HEK293 (cell line): ENCODE data around the gene ICAM5.
"Not testable (repeated sequence)": the region's sequence is repeated elsewhere in the genome, so short reads cannot be mapped to it uniquely, and the experiment has no call there.

Experiments used
- CTCF ChIA-PET: fragments of 350-600 bp; formaldehyde crosslinking; extraction: SDS; loops from one replicate; lab custom pipeline; 2021; ENCODE audit warnings: antibody characterized with exemption; lab: Yijun Ruan, JAX
- POLR2A ChIA-PET: fragments of 300-600 bp; formaldehyde crosslinking; extraction: SDS; loops from one replicate; lab custom pipeline; 2020; ENCODE audit warnings: antibody characterized with exemption, inconsistent platforms; lab: Yijun Ruan, JAX
- H3K27ac ChIP-seq: fragments of 200-500 bp; sonication (Bioruptor generic); 2 replicates; pipeline ENCODE4 v1.5.1; 2014; ENCODE audit warnings: low read depth, low read length, control low read depth, inconsistent platforms; ENCODE audit errors: extremely low read depth
- H3K36me3 ChIP-seq, 2 experiments: fragments of 200-500 bp in 1 of 2; sonication (Bioruptor generic) in 1 of 2; 1 replicate in 1 of 2; 2 replicates in 1 of 2; pipeline ENCODE4 v1.5.1; 2014 to 2017; ENCODE audit warnings: inconsistent platforms in 2 of 2, low read length in 2 of 2; ENCODE audit not compliant: control insufficient read depth in 2 of 2, insufficient read depth in 1 of 2
- H3K4me1 ChIP-seq: fragments of 200-500 bp; sonication (Bioruptor generic); 2 replicates; pipeline ENCODE4 v1.5.1; 2014; ENCODE audit warnings: mild to moderate bottlenecking, low read length, inconsistent platforms; ENCODE audit not compliant: control insufficient read depth, insufficient read depth
- H3K4me3 ChIP-seq: 2 replicates; pipeline ENCODE4 v1.5.1; 2011; ENCODE audit warnings: low read depth, mild to moderate bottlenecking, control low read depth, low read length, moderate library complexity
- H3K9me3 ChIP-seq: fragments of 200-500 bp; sonication (Bioruptor generic); 2 replicates; pipeline ENCODE4 v1.5.1; 2014; ENCODE audit warnings: low read depth, low read length, inconsistent platforms; ENCODE audit not compliant: control insufficient read depth, insufficient read depth
- GLIS1 ChIP-seq: fragments of 450-650 bp; formaldehyde crosslinking; IDR thresholded peaks from 2 replicates; pipeline ENCODE4 v1.5.1; 2016; ENCODE audit warnings: missing biosample characterization, missing genetic modification characterization
- HOXD13 ChIP-seq: sonication (generic); formaldehyde crosslinking; IDR thresholded peaks from 2 replicates; pipeline ENCODE4 v1.8.0; 2022; ENCODE audit warnings: missing genetic modification reagents, borderline replicate concordance
- KLF7 ChIP-seq: fragments of 450-650 bp; formaldehyde crosslinking; IDR thresholded peaks from 2 replicates; pipeline ENCODE4 v1.5.1; 2016; ENCODE audit warnings: missing biosample characterization, missing genetic modification characterization, borderline replicate concordance
- MEIS1 ChIP-seq: sonication (generic); formaldehyde crosslinking; IDR thresholded peaks from 2 replicates; pipeline ENCODE4 v1.8.1; 2022; ENCODE audit warnings: missing genetic modification reagents, mild to moderate bottlenecking, borderline replicate concordance
- OVOL3 ChIP-seq: fragments of 450-650 bp; formaldehyde crosslinking; IDR thresholded peaks from 2 replicates; pipeline ENCODE4 v1.5.1; 2016; ENCODE audit warnings: missing biosample characterization, missing genetic modification characterization
- SP7 ChIP-seq: fragments of 450-650 bp; formaldehyde crosslinking; IDR thresholded peaks from 2 replicates; pipeline ENCODE4 v1.5.1; 2016; ENCODE audit warnings: missing biosample characterization, missing genetic modification characterization
- ZBTB48 ChIP-seq: fragments of 450-650 bp; formaldehyde crosslinking; IDR thresholded peaks from 2 replicates; pipeline ENCODE4 v1.5.1; 2016; ENCODE audit warnings: missing biosample characterization, missing genetic modification characterization
- ZFHX2 ChIP-seq: fragments of 450-650 bp; formaldehyde crosslinking; conservative IDR thresholded peaks from 2 replicates; pipeline ENCODE4 v1.5.1; 2016; ENCODE audit warnings: missing biosample characterization, missing genetic modification characterization
- ZNF16 ChIP-seq: fragments of 450-650 bp; formaldehyde crosslinking; IDR thresholded peaks from 2 replicates; pipeline ENCODE4 v1.5.1; 2016; ENCODE audit warnings: low read depth, missing biosample characterization, missing genetic modification characterization
- ZNF184 ChIP-seq: fragments of 450-650 bp; IDR thresholded peaks from 2 replicates; pipeline ENCODE4 v1.5.1; 2018; ENCODE audit warnings: missing biosample characterization, mild to moderate bottlenecking, missing genetic modification characterization
- ZNF2 ChIP-seq: fragments of 450-650 bp; formaldehyde crosslinking; IDR thresholded peaks from 2 replicates; pipeline ENCODE4 v1.5.1; 2016; ENCODE audit warnings: missing biosample characterization, missing genetic modification characterization
- ZNF223 ChIP-seq: fragments of 450-650 bp; formaldehyde crosslinking; IDR thresholded peaks from 2 replicates; pipeline ENCODE4 v1.5.1; 2016; ENCODE audit warnings: missing biosample characterization, missing genetic modification characterization
- ZNF324 ChIP-seq: fragments of 450-650 bp; formaldehyde crosslinking; IDR thresholded peaks from 2 replicates; pipeline ENCODE4 v1.5.1; 2016; ENCODE audit warnings: missing biosample characterization, missing genetic modification characterization
- ZNF335 ChIP-seq: fragments of 450-650 bp; formaldehyde crosslinking; conservative IDR thresholded peaks from 2 replicates; pipeline ENCODE4 v1.5.1; 2016; ENCODE audit warnings: missing biosample characterization, missing genetic modification characterization
- ZNF548 ChIP-seq: fragments of 450-650 bp; formaldehyde crosslinking; IDR thresholded peaks from 2 replicates; pipeline ENCODE4 v1.5.1; 2016; ENCODE audit warnings: missing biosample characterization, missing genetic modification characterization
- ZNF623 ChIP-seq: fragments of 450-650 bp; formaldehyde crosslinking; IDR thresholded peaks from 2 replicates; pipeline ENCODE4 v1.5.1; 2016; ENCODE audit warnings: missing biosample characterization, missing genetic modification characterization
- ZNF777 ChIP-seq: fragments of 450-650 bp; formaldehyde crosslinking; IDR thresholded peaks from 2 replicates; pipeline ENCODE4 v1.5.1; 2017; ENCODE audit warnings: missing biosample characterization, missing genetic modification characterization, borderline replicate concordance
- ZNF791 ChIP-seq: fragments of 450-650 bp; formaldehyde crosslinking; IDR thresholded peaks from 2 replicates; pipeline ENCODE4 v1.5.1; 2016; ENCODE audit warnings: missing biosample characterization, missing genetic modification characterization
- ZSCAN30 ChIP-seq: fragments of 450-650 bp; IDR thresholded peaks from 2 replicates; pipeline ENCODE4 v1.5.1; 2018; ENCODE audit warnings: missing biosample characterization, mild to moderate bottlenecking, missing genetic modification characterization, moderate library complexity
- TF ChIP-seq, protein P1 (sequence below): fragments of 450-650 bp; formaldehyde crosslinking; IDR thresholded peaks from 2 replicates; pipeline ENCODE4 v1.5.1; 2016; ENCODE audit warnings: missing biosample characterization, missing genetic modification characterization
- TF ChIP-seq, protein P2 (sequence below): fragments of 450-650 bp; formaldehyde crosslinking; IDR thresholded peaks from 2 replicates; pipeline ENCODE4 v1.5.1; 2016; ENCODE audit warnings: missing biosample characterization, missing genetic modification characterization

The ICAM5 gene

GRCh38 chr19:10334588-10335351 lies 45.0 kb downstream of the ICAM5 start (continued):
- TF ChIP-seq HOXD13 (CRISPR knock-in tag) (no peak), MEIS1 (CRISPR knock-in tag) (no peak)

DNA sequence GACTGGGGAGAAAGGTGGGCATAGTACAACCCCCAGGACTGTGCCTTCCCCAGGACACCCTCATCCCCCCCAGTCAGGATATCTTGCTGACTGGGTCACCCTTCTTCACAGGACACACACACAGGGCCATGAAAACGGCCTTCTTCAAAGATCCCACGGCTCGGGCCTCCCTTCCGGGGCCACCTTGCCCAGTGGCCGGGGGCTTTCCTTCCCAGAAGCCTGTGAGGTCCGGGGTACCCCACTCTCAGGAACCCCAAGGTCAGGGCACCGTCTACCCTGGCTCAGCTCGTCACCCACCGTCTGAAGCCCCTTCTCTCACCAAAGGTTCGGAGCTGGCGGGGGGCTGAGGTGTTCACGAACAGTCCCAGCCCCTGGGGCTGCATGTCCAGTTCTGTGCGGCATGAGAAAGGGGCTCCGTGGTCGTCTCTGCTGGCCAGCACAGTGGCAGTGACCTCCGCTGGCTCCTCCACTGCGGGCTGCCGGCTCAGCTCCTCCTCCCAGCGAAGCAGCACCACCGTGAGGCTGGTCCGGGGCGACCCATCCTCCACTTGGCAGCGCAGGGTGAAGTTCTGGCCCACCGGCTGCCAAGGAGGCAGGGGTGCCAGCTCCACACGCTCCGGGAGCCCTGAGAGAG lies 45.7 kb downstream of the ICAM5 start:
- peaks cover 0 to 15% of the 10 kb centered on the region in 2 experiments; a peak in 1 of 3 replicates for H3K36me3 ChIP-seq
- no peak overlapping the region for H3K4me3 ChIP-seq
- no peaks in the 10 kb centered on the region for H3K9me3 ChIP-seq
- POLR2A ChIA-PET = interaction anchor here (1.1 to 2.9 kb wide), 5 partner anchors 8 to 76 kb away, joined by 3 to 32 read pairs (median 13); partner anchors contain the start of gene TYK2
- CTCF ChIA-PET = interaction anchor here (0.6 to 2.8 kb wide), 4 partner anchors 10 to 165 kb away, joined by 3 to 12 read pairs (median 4); no protein-coding TSS in a partner anchor
- no peak overlapping the region for H3K27ac ChIP-seq
- no peaks in the 10 kb centered on the region for H3K4me1 ChIP-seq
- TF ChIP-seq ZNF223 (tag by site-specific recombination) = peak; percentile 92
- no peak for TF ChIP-seq ZNF184
- TF ChIP-seq ZSCAN30 (tag by site-specific recombination) = no peak
- no peak for TF ChIP-seq ZNF623 (tag by site-specific recombination)
- no peak for TF ChIP-seq ZNF548 (tag by site-specific recombination)
- no peak for TF ChIP-seq OVOL3 (tag by site-specific recombination)
- TF ChIP-seq ZBTB48 (tag by site-specific recombination) = 0 out of 2 replicates have a peak, but pooled peaks have one; percentile 6

GRCh38 chr19:10336725-10337124 lies 47.0 kb downstream of the ICAM5 start:
- TF ChIP-seq SP7 (peak; percentile 56; the same call in 1 of the 2 replicates), ZFHX2 (tag by site-specific recombination) (peak; percentile 26; the same call in 1 of the 2 replicates), GLIS1 (tag by site-specific recombination) (0 out of 2 replicates have a peak, but pooled peaks have one; percentile 28)
- POLR2A ChIA-PET = interaction anchor here (0.6 to 1.1 kb wide), 2 partner anchors 13 to 283 kb away, joined by 3 to 8 read pairs; no protein-coding TSS in a partner anchor
- H3K4me3 ChIP-seq, H3K36me3 ChIP-seq, CTCF ChIA-PET, H3K4me1 ChIP-seq, H3K27ac ChIP-seq, H3K9me3 ChIP-seq: not testable (repeated sequence)

- H3K4me3 ChIP-seq = no peak overlapping the region
- POLR2A ChIA-PET = no interaction called here
These were observed 49.2 kb downstream of the ICAM5 start for GRCh38 chr19:10338940-10339339.

More at GRCh38 chr19:10338940-10339339, 49.2 kb downstream of the ICAM5 start:
- TF ChIP-seq, protein P1, sequence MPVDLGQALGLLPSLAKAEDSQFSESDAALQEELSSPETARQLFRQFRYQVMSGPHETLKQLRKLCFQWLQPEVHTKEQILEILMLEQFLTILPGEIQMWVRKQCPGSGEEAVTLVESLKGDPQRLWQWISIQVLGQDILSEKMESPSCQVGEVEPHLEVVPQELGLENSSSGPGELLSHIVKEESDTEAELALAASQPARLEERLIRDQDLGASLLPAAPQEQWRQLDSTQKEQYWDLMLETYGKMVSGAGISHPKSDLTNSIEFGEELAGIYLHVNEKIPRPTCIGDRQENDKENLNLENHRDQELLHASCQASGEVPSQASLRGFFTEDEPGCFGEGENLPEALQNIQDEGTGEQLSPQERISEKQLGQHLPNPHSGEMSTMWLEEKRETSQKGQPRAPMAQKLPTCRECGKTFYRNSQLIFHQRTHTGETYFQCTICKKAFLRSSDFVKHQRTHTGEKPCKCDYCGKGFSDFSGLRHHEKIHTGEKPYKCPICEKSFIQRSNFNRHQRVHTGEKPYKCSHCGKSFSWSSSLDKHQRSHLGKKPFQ (tag by site-specific recombination) = no peak
- TF ChIP-seq ZNF335 (tag by site-specific recombination) (no peak), KLF7 (tag by site-specific recombination) (no peak), ZNF2 (tag by site-specific recombination) (no peak), ZNF791 (tag by site-specific recombination) (no peak), ZNF777 (no peak), ZNF324 (tag by site-specific recombination) (no peak), MEIS1 (CRISPR knock-in tag) (no peak), ZNF16 (tag by site-specific recombination) (no peak)
- TF ChIP-seq, protein P2, sequence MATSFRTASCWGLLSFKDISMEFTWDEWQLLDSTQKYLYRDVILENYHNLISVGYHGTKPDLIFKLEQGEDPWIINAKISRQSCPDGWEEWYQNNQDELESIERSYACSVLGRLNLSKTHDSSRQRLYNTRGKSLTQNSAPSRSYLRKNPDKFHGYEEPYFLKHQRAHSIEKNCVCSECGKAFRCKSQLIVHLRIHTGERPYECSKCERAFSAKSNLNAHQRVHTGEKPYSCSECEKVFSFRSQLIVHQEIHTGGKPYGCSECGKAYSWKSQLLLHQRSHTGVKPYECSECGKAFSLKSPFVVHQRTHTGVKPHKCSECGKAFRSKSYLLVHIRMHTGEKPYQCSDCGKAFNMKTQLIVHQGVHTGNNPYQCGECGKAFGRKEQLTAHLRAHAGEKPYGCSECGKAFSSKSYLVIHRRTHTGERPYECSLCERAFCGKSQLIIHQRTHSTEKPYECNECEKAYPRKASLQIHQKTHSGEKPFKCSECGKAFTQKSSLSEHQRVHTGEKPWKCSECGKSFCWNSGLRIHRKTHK (tag by site-specific recombination) = no peak
- CTCF ChIA-PET = no interaction called here
- H3K9me3 ChIP-seq = no peaks in the 10 kb centered on the region
- H3K36me3 ChIP-seq = no peaks in the 10 kb centered on the region
- no peaks in the 10 kb centered on the region for H3K4me1 ChIP-seq
- no peak overlapping the region for H3K27ac ChIP-seq
